ENCODE measurements around the gene TRIM47.

The TRIM47 gene

DNA sequence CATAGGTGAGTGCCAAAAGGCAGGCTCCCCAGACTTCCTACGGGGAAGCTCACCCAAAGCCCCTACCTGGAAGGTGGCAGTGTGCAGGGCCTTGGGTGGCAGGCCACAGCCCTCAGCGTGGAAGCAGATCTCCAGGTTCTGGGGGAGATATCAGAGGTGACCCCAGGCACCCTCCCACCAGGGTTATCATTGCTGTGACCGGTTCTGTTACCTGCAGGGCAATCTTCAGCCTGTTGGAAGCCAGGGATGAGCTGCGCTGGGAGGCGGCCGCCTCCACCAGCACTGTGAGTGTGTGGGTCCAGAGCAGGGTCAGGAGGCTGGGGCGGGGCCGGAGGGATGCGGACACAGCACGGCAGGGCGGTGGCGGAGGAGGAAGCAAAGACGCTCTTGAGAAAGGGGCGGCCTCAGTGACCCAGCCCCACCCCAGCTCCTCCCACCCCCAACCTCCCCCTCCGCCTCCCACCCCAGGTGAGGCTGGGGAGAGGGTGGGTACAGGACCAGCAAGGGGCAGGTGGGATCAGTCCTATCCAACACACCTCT is 47.3 kb downstream of the TRIM47 start:
- H3K4me3 ChIP-seq (ENCODE audit: low read depth, low read length), result no peak overlapping the region
- TF ChIP-seq, protein P1, sequence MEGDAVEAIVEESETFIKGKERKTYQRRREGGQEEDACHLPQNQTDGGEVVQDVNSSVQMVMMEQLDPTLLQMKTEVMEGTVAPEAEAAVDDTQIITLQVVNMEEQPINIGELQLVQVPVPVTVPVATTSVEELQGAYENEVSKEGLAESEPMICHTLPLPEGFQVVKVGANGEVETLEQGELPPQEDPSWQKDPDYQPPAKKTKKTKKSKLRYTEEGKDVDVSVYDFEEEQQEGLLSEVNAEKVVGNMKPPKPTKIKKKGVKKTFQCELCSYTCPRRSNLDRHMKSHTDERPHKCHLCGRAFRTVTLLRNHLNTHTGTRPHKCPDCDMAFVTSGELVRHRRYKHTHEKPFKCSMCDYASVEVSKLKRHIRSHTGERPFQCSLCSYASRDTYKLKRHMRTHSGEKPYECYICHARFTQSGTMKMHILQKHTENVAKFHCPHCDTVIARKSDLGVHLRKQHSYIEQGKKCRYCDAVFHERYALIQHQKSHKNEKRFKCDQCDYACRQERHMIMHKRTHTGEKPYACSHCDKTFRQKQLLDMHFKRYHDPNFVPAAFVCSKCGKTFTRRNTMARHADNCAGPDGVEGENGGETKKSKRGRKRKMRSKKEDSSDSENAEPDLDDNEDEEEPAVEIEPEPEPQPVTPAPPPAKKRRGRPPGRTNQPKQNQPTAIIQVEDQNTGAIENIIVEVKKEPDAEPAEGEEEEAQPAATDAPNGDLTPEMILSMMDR (IDR thresholded peaks at IDR 0.05; ENCODE audit: insufficient read depth, low read depth, low read length, missing control alignments), result no peak
- no peak for DNase-seq (ENCODE audit: low read depth)

DNA sequence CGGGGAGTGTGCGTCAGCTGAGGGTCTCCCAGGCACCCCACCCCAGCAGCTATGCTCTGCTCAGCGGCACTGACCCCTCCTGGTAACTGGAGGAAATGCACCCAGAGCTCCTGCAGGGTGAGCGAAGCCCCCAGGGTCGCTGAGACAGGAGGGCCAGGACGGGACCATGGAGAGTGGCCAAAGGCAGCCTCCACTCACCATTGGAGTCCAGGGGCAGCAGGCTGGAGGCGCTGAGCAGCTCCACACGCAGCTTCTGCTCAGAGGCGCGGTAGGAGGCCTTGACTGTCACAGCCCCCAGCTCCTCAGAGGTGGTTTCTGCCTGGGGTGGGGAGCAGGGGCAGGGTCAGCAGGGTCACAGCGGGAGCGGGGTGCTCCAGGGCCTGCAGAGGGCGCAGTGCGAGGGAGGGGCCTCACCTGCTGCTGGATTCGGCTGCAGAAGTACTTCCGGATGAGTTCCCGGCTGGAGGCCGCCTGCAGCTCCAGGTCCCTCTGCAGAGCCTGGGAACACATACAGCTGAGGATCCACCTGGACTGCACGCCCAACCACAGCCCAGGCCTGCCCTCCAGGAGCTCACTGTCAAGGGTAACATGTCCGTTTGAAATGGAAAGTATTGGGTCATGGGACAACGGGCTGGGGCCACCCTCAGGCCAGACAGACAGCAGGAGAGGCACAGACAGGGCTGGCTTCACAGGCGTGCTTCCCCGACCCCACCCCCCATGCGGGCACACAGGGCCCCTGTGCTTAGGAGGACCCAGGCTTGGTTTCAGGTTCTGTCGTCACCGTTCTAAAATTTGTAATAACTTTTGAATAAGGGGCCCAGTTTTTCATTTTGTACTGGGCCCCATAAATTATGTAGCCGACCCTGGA is 48.0 kb downstream of the TRIM47 start:
- TF ChIP-seq, protein P1 (IDR thresholded peaks at IDR 0.05; ENCODE audit: insufficient read depth, low read depth, low read length, missing control alignments), result peak; percentile 68
- DNase-seq (ENCODE audit: low read depth), result no peak
- no peak overlapping the region for H3K4me3 ChIP-seq (ENCODE audit: low read depth, low read length)

DNA sequence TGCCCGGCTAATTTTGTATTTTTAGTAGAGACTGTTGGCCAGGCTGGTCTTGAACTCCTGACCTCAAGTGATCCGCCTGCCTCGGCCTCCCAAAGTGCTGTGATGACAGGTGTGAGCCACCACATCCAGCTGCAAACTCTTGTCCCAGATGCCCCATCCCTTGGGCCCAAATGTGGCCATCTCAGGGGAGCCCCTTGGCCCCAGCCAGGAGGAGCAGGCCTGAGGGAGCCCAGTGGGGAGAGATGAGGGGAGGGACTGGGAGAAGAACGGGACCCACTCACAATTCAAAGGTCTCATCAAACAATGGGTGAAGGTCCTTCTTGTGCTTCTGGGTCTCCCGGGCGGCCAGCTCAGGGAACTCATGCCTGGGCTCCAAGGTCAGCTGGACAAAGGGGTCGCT is 48.6 kb downstream of the TRIM47 start:
- TF ChIP-seq, protein P1 (IDR thresholded peaks at IDR 0.05; ENCODE audit: insufficient read depth, low read depth, low read length, missing control alignments), result no peak
- H3K4me3 ChIP-seq (ENCODE audit: low read depth, low read length), result no peak overlapping the region
- DNase-seq (ENCODE audit: low read depth), result no peak

DNA sequence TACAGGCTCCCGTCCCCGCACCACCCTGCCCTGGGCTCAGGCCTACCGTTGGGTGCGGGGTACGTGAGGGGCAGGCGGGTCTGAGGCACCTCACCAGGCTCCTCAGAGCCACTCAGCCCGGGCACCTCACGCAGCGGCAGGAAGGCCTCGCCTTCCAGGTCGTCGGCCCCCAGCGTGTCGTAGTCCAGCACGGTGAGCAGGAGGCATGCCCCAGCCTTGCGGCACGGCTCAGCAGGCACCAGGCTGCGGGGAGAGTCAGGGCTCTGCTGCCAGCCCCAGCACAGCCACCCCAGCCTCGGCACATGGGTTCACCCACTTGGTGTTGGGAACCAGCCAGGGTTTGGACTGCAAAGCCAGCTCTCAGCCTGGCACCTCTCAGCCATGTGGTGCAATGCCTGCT is 49.6 kb downstream of the TRIM47 start:
- H3K4me3 ChIP-seq (ENCODE audit: low read depth, low read length), result no peak overlapping the region
- no peak for DNase-seq (ENCODE audit: low read depth)
- TF ChIP-seq, protein P1 (IDR thresholded peaks at IDR 0.05; ENCODE audit: insufficient read depth, low read depth, low read length, missing control alignments), result no peak

DNA sequence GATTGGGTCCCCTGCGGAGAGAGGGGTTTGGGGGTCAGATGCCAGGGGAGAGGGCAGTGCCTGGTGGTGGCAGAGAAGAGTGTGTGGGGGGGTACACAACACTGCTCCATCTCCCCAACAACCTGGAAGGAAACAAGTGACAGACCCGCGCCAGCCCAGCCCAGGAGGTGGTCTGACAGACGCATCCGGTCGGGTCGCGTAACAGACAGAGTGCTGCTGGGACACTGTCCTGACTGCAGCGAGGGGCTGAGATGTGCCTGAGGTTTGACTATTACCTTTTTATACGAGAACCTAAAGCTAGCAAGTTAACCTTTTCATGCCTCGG is 50.3 kb downstream of the TRIM47 start:
- no peak for DNase-seq (ENCODE audit: low read depth)
- TF ChIP-seq, protein P1 (IDR thresholded peaks at IDR 0.05; ENCODE audit: insufficient read depth, low read depth, low read length, missing control alignments), result no peak
- H3K4me3 ChIP-seq (ENCODE audit: low read depth, low read length), result peak overlapping the region; percentile 44

DNA sequence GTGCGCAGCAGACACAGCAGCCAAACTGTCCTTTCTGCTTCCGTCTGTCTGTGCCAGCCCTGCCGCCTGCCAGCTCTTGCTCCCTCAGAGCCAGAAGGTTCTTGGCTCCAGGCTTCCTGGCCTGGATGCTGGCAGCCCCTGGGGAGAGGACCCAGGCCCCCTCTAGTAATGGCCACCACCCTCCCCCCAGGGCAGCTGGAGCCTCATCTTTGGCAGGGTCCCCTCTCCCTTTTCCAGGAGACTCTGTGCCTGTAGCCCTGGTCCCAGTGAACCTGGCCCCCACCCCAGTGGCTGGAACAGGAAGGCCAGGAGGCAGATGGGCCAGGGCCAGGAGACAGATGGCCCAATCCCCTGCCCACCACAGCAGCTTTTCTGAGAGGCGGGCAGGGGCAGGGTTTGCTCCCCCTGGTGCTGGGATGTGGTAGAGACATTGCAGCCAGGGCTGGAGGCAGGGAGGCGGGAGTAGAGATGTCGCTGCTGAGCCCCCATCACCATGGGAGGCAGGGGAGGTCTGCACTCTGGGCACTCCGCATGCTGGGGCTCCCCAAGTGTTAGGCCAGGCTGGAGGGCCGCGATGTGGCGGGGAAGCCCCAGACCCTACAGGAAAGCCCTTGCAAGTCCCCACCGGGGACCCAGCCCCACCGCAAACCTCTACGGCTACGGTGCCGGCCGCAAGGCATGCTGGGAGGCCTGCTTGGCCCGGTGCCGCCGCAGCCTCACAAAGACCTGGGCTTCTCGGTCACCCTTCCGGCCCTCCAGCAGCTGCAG is 50.9 kb downstream of the TRIM47 start:
- TF ChIP-seq, protein P1 (IDR thresholded peaks at IDR 0.05; ENCODE audit: insufficient read depth, low read depth, low read length, missing control alignments), result peak; percentile 76
- H3K4me3 ChIP-seq (ENCODE audit: low read depth, low read length), result peak overlapping the region; percentile 44
- DNase-seq (ENCODE audit: low read depth), result peak; percentile 80
